Prostate gland (tissue), 2 donors: ENCODE data around the gene SERPINB10.

Experiments used
- CTCF ChIP-seq, 4 experiments: fragments of 200-600 bp in 2 of 4; fragments of 450-650 bp in 2 of 4; sonication (generic) in 2 of 4; IDR thresholded peaks; 1 replicate in 3 of 4; 2 replicates in 1 of 4; pipeline ENCODE4 v1.5.1; 2016 to 2019; ENCODE audit warnings: antibody characterized with exemption in 4 of 4, mild to moderate bottlenecking in 2 of 4, moderate library complexity in 2 of 4
- POLR2A ChIP-seq: fragments of 450-650 bp; IDR thresholded peaks from one replicate; pipeline ENCODE4 v1.6.1; 2016; ENCODE audit warnings: antibody characterized with exemption, mild to moderate bottlenecking
- POLR2AphosphoS5 ChIP-seq: sonication (generic); formaldehyde crosslinking; IDR thresholded peaks from one replicate; pipeline ENCODE4 v1.6.1; 2017; ENCODE audit warnings: antibody characterized with exemption

GRCh38 chr18:63908858-63909257 is 1.1 kb downstream of the SERPINB10 start:
- no peak for TF ChIP-seq CTCF (IDR thresholded peaks at IDR 0.05)
- no peak for TF ChIP-seq POLR2A
- TF ChIP-seq POLR2AphosphoS5 = no peak
